Measurements from ENCODE around the gene RPTOR.
A peak's percentile ranks its signal among the peaks of the same experiment; 100 is the strongest.
"Not testable (repeated sequence)": the region's sequence is repeated elsewhere in the genome, so short reads cannot be mapped to it uniquely, and the experiment has no call there.

Gene RPTOR

DNA sequence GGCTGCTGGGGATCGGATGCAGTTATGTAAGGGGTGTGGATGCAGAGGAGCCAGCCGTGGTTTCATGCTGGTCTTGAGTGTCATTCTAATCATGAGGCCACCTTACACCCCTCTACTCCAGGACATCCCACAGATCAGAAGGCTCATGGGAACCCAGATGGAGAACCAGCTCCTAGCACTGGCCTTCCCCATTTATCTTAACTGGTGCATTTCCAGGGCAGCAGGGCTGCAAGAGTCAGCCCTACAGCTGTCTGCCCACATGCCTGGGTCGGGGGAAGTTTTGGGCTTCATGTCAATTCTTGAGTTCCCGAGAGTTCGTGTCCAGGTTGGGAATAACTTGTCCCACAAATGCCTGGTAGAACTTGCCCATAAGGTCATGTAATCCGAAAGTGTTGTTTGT lies 29.1 kb downstream of the RPTOR start:
- in situ Hi-C loops (cut with HindIII; ENCODE audit: low pct_ligation_motif_present, low sequenced_read_pairs) = no loop called here
- Histone ChIP-seq H3K36me3 (replicated peaks) (no peaks in the 10 kb centered on the region), H3K4me3 (ENCODE audit: low read depth, low read length) (no peak overlapping the region), H3K27me3 (replicated peaks) (no peaks in the 10 kb centered on the region), H3K27ac (no peak overlapping the region)
- no peak for DNase-seq
- TF ChIP-seq, protein P1, sequence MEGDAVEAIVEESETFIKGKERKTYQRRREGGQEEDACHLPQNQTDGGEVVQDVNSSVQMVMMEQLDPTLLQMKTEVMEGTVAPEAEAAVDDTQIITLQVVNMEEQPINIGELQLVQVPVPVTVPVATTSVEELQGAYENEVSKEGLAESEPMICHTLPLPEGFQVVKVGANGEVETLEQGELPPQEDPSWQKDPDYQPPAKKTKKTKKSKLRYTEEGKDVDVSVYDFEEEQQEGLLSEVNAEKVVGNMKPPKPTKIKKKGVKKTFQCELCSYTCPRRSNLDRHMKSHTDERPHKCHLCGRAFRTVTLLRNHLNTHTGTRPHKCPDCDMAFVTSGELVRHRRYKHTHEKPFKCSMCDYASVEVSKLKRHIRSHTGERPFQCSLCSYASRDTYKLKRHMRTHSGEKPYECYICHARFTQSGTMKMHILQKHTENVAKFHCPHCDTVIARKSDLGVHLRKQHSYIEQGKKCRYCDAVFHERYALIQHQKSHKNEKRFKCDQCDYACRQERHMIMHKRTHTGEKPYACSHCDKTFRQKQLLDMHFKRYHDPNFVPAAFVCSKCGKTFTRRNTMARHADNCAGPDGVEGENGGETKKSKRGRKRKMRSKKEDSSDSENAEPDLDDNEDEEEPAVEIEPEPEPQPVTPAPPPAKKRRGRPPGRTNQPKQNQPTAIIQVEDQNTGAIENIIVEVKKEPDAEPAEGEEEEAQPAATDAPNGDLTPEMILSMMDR (IDR thresholded peaks at IDR 0.05; ENCODE audit: low read depth, low read length, missing control alignments) = no peak

DNA sequence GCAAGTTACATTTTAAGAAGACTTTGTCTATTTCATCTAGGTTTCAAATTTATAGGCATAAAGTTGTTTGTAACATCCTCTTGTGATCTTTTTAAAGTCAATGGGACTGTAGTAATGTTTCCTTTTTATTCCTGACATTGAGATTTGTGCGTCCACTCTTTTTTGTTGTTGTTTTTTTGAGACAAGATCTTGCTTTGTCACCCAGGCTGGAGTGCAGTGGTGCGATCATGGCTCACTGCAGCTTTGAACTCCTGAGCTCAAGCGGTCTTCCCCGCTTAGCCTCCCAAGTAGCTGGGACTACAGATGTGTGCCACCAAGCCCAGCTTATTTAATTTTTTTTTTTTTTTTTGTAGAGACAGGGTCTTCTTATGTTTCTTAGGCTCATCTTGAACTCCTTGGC lies 29.9 kb downstream of the RPTOR start:
- TF ChIP-seq, protein P1 (IDR thresholded peaks at IDR 0.05; ENCODE audit: low read depth, low read length, missing control alignments) = no peak
- no peak for DNase-seq
- Histone ChIP-seq H3K27me3 (replicated peaks) (no peaks in the 10 kb centered on the region), H3K27ac (no peak overlapping the region), H3K36me3 (replicated peaks) (no peaks in the 10 kb centered on the region), H3K4me3 (ENCODE audit: low read depth, low read length) (no peak overlapping the region)
- in situ Hi-C loops (cut with HindIII; ENCODE audit: low pct_ligation_motif_present, low sequenced_read_pairs) = no loop called here

DNA sequence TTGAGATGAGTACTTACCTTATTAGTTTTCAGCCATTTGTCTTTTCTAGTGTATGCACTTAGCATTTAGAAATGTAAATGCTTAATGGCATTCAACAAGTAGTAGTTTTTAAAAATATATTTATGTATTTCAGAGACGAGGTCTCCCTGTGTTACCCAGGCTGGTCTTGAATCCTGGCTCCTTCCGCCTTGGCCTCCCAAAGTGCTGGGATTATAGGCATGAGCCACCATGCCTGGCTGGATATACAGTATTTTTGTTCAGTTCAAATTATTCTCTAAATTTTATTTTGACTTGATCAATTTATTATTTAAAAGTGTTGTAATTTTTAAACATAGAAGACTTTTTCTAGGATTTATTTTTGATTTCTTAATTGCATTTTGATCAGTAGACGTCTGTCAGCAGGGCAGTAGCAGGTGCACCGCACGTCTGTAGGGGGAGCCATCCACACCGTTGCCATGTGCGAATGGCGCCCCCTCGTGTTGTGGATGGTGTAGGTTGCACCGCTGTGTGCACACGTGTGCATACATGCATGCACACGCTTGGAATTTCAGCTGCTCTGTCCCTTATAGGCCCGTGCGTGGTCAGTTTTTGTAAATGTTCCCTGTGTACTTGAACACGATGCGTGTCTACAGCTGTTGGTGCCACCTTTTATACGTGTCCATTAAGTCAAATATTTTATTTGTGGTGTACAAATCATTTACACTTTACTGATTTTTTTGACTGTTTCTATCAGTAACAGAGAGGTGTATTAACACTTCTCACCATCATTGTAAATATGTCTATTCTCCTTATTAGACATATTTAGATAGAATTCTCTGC lies 30.6 kb downstream of the RPTOR start:
- in situ Hi-C loops (cut with HindIII; ENCODE audit: low pct_ligation_motif_present, low sequenced_read_pairs) = no loop called here
- peak; percentile 84 for DNase-seq
- Histone ChIP-seq H3K27me3 (replicated peaks) (no peaks in the 10 kb centered on the region), H3K4me3 (ENCODE audit: low read depth, low read length) (no peak overlapping the region), H3K27ac (no peak overlapping the region), H3K36me3 (replicated peaks) (no peaks in the 10 kb centered on the region)
- TF ChIP-seq, protein P1 (IDR thresholded peaks at IDR 0.05; ENCODE audit: low read depth, low read length, missing control alignments) = peak; percentile 100

DNA sequence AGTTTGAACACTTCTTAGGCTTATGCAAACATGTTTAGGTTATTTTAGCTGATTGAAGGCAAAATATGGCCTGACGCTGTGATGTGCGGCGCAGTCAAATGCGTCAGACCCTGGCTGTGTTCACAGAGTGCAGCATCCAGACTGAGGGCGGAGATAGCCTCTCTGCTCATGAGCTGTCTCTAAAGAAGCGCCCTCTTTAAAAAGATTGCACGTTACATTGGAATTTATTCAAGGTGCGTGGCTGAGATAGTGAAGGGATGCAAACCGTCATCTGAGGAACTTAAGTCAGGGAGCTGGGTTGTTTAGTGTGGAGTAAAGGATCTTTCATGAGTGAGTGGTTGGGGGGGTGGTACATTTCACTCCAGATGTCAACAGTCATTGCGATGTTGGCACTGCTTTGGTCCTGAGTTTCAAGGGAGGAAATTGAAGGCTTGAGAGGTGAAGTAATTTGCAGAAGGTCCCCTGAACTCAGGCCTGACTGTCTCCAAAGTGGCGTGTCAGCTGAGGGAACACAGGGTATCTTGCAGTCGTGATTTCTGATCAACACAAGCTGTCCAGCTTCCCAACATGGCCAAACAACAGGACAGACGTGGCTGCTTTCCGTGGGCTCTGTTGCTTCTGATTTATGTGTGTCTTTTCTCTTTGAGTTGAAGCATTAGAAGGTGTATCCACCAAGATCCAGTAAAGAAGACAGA lies 33.4 kb downstream of the RPTOR start:
- Histone ChIP-seq H3K27ac (no peak overlapping the region), H3K4me3 (ENCODE audit: low read depth, low read length) (no peak overlapping the region), H3K27me3 (replicated peaks) (no peaks in the 10 kb centered on the region), H3K36me3 (replicated peaks) (no peaks in the 10 kb centered on the region)
- in situ Hi-C loops (cut with HindIII; ENCODE audit: low pct_ligation_motif_present, low sequenced_read_pairs) = no loop called here
- DNase-seq = no peak
- TF ChIP-seq, protein P1 (IDR thresholded peaks at IDR 0.05; ENCODE audit: low read depth, low read length, missing control alignments) = no peak

DNA sequence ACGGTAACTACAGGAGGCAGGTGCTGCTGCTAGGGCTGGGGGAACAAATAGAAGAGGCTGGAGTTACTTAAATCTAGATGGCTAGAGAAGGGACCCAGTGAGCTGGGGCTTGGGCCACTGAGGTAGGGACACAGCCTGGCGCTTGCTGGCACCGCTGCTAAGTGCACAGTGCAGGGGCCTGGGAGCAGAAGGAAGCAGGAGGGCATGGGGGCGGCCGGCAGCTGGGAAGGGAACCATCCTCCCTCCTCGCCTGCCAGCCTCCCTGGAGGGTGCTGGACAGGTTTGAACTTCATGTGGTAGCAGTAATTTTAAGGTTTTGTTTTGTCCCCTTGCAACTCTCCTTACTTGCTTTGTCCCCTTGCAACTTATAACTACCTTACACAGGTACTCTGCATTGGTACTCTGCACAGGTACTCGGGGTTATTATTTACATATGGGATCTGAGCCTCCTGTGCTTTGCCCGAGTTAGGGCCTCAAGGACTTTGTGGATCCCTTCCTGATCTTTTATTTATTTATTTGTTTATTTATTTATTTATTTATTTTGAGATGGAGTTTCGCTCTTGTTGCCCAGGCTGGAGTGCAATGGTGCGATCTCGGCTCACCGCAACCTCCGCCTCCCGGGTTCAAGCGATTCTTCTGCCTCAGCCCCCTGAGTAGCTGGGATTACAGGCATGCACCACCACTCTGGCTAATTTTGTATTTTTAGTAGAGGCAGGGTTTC lies 34.2 kb downstream of the RPTOR start:
- DNase-seq; H3K4me3 ChIP-seq (ENCODE audit: low read depth, low read length); H3K36me3 ChIP-seq (replicated peaks); H3K27ac ChIP-seq; in situ Hi-C loops (cut with HindIII; ENCODE audit: low pct_ligation_motif_present, low sequenced_read_pairs); H3K27me3 ChIP-seq (replicated peaks): not testable (repeated sequence)

DNA sequence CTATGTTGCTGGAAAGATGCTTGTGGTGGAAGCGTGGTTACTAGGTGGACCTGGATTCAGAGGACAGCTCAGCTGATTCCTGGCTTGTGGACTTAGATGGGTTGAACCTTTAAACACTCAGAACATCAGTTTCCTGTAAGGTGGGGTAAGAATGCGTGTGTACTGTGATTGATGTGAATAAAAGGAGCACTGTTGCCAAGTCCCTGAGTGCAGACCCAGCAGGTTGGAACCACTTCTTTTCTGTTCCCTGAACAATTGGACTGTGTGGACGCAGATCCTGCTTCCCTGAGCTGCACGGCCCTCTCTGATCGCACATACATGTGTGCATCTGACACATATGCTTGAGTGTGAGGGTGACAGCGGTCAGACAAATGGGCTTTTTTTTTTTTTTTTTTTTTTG lies 37.5 kb downstream of the RPTOR start:
- Histone ChIP-seq H3K27ac (no peak overlapping the region), H3K4me3 (ENCODE audit: low read depth, low read length) (no peak overlapping the region), H3K27me3 (replicated peaks) (no peaks in the 10 kb centered on the region), H3K36me3 (replicated peaks) (no peaks in the 10 kb centered on the region)
- in situ Hi-C loops (cut with HindIII; ENCODE audit: low pct_ligation_motif_present, low sequenced_read_pairs) = no loop called here
- TF ChIP-seq, protein P1 (IDR thresholded peaks at IDR 0.05; ENCODE audit: low read depth, low read length, missing control alignments) = no peak
- DNase-seq = no peak
